SU-DHL-6 (cell line): ENCODE measurements around the gene SCFD2.

Experiments used
- H2AFZ ChIP-seq: fragments of 200-600 bp; sonication (generic); 2 replicates; pipeline ENCODE4 v1.6.1; 2014; ENCODE audit warnings: low read depth, mild to moderate bottlenecking, moderate library complexity, mixed read lengths, antibody characterized with exemption, low read length; ENCODE audit not compliant: severe bottlenecking
- H3F3A ChIP-seq: fragments of 200-600 bp; shearing (Covaris generic); 2 replicates; pipeline ENCODE4 v1.6.0; 2016; ENCODE audit warnings: antibody characterized with exemption, mild to moderate bottlenecking; ENCODE audit not compliant: insufficient read depth
- H3K27ac ChIP-seq: fragments of 200-600 bp; sonication (generic); 2 replicates; pipeline ENCODE4 v1.5.1; 2016; ENCODE audit warnings: low read depth, mild to moderate bottlenecking, low read length, moderate library complexity, mixed read lengths
- H3K27me3 ChIP-seq: fragments of 200-600 bp; sonication (generic), shearing (Covaris generic); 2 replicates; pipeline ENCODE4 v1.6.0; 2014; ENCODE audit warnings: mild to moderate bottlenecking, low read length
- H3K36me3 ChIP-seq: fragments of 200-600 bp; sonication (generic); 2 replicates; pipeline ENCODE4 v1.6.1; 2014; ENCODE audit warnings: mild to moderate bottlenecking, low read length, mixed read lengths
- H3K4me2 ChIP-seq: fragments of 300-600, 200-600 bp; shearing (Covaris generic), sonication (generic); 2 replicates; pipeline ENCODE4 v1.6.0; 2014; ENCODE audit warnings: low read length, low read depth, mild to moderate bottlenecking; ENCODE audit not compliant: poor library complexity, severe bottlenecking
- H3K4me3 ChIP-seq: fragments of 200-600 bp; sonication (generic); 2 replicates; pipeline ENCODE4 v1.5.1; 2014; ENCODE audit warnings: antibody characterized with exemption, low read length, mild to moderate bottlenecking, mixed read lengths; ENCODE audit not compliant: insufficient read depth, poor library complexity, severe bottlenecking
- H3K79me2 ChIP-seq: fragments of 200-600 bp; sonication (generic); 2 replicates; pipeline ENCODE4 v1.6.1; 2014; ENCODE audit warnings: mild to moderate bottlenecking, low read length, moderate library complexity; ENCODE audit not compliant: insufficient read depth
- H3K9ac ChIP-seq: fragments of 200-600 bp; sonication (generic); 2 replicates; pipeline ENCODE4 v1.7.0; 2014; ENCODE audit warnings: mild to moderate bottlenecking, low read length
- H3K9me2 ChIP-seq: fragments of 200-600 bp; sonication (generic); replicated peaks from 2 replicates; pipeline ENCODE4 v1.6.1; 2014; ENCODE audit warnings: low read length; ENCODE audit not compliant: insufficient read depth
- H3K9me3 ChIP-seq: fragments of 200-600 bp; sonication (generic); 2 replicates; pipeline ENCODE4 v1.6.1; 2014; ENCODE audit warnings: low read length, mixed read lengths; ENCODE audit not compliant: insufficient read depth
- H4K20me1 ChIP-seq: fragments of 200-600 bp; sonication (generic); 2 replicates; pipeline ENCODE4 v1.6.1; 2014; ENCODE audit warnings: low read depth, mild to moderate bottlenecking, antibody characterized with exemption, low read length, moderate library complexity, mixed read lengths
- CTCF ChIP-seq: fragments of 200-600 bp; sonication (generic); IDR thresholded peaks from one replicate; pipeline ENCODE4 v1.5.1; 2017; ENCODE audit warnings: antibody characterized with exemption, mild to moderate bottlenecking, low read length, moderate library complexity; ENCODE audit not compliant: insufficient read depth, poor library complexity, severe bottlenecking
- EZH2phosphoT487 ChIP-seq: fragments of 200-600 bp; sonication (generic), shearing (Covaris generic); conservative IDR thresholded peaks from 2 replicates; pipeline ENCODE4 v1.6.1; 2018; ENCODE audit warnings: mild to moderate bottlenecking, antibody characterized with exemption, low read length, moderate library complexity, mixed read lengths

SCFD2 gene

GRCh38 chr4:53026233-53026632 lies 339.6 kb downstream of the SCFD2 start:
- H3K4me2 ChIP-seq = no peak overlapping the region
- no peaks in the 10 kb centered on the region for H3K79me2 ChIP-seq
- H3K4me3 ChIP-seq = no peak overlapping the region
- no peaks in the 10 kb centered on the region for H3K9me2 ChIP-seq
- H3K36me3 ChIP-seq = no peaks in the 10 kb centered on the region
- H3K9ac ChIP-seq = no peak overlapping the region
- H3K27ac ChIP-seq = no peak overlapping the region
- H3F3A ChIP-seq = no peaks in the 10 kb centered on the region
- TF ChIP-seq EZH2phosphoT487 (no peak), CTCF (no peak)
- no peaks in the 10 kb centered on the region for H3K9me3 ChIP-seq
- no peak overlapping the region for H2AFZ ChIP-seq
- no peaks in the 10 kb centered on the region for H3K27me3 ChIP-seq
- no peaks in the 10 kb centered on the region for H4K20me1 ChIP-seq

GRCh38 chr4:53023677-53024299 lies 342.1 kb downstream of the SCFD2 start:
- H3K27me3 ChIP-seq = no peaks in the 10 kb centered on the region
- no peaks in the 10 kb centered on the region for H3K9me3 ChIP-seq
- H2AFZ ChIP-seq = no peak overlapping the region
- no peak overlapping the region for H3K4me2 ChIP-seq
- TF ChIP-seq CTCF (no peak), EZH2phosphoT487 (no peak)
- H3K36me3 ChIP-seq = no peaks in the 10 kb centered on the region
- H3F3A ChIP-seq = no peaks in the 10 kb centered on the region
- H3K27ac ChIP-seq = no peak overlapping the region
- no peak overlapping the region for H3K9ac ChIP-seq
- no peaks in the 10 kb centered on the region for H3K79me2 ChIP-seq
- H3K9me2 ChIP-seq = no peaks in the 10 kb centered on the region
- H4K20me1 ChIP-seq = no peaks in the 10 kb centered on the region
- no peak overlapping the region for H3K4me3 ChIP-seq

DNA sequence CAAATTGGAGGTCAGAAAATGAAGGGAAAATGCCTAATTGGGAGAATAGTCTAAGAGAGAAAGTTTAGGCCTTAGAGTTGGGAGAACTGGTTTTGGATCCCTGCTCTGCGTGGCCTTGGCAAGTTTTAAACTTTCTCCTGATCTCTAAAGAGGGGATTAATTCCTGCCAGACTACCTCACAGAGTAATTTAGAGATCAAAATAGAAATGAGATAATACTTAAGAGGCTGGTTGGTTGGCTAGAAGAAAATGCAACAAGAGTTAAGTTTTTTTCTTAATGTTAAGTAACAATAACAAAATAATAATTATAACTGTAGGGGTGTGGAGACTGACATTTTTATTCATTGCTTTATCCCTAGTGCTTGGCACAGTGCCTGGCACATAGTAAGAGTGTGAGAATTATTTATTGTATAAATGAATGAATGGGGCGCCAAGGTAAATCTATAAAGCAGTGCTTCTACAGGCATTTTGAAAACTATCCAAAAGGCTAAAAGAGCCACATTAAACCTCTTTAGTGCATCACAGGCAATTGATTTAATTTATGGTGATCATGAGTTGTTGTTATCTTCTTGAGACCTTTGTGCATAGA lies 343.3 kb downstream of the SCFD2 start:
- Histone ChIP-seq H3K27ac (no peak overlapping the region), H3K9me3 (no peaks in the 10 kb centered on the region), H2AFZ (no peak overlapping the region), H3K79me2 (no peaks in the 10 kb centered on the region), H3K36me3 (no peaks in the 10 kb centered on the region), H3K4me2 (no peak overlapping the region), H3F3A (no peaks in the 10 kb centered on the region), H3K27me3 (no peaks in the 10 kb centered on the region), H3K4me3 (no peak overlapping the region), H4K20me1 (no peaks in the 10 kb centered on the region), H3K9ac (no peak overlapping the region), H3K9me2 (no peaks in the 10 kb centered on the region)
- TF ChIP-seq CTCF (no peak), EZH2phosphoT487 (no peak)
